Neural cell (in vitro differentiated cells): ENCODE data around the gene PCGF1.

ENCODE experiments used
- CTCF ChIP-seq: fragments of 450-650 bp; IDR thresholded peaks from 2 replicates; pipeline ENCODE4 v1.5.1; 2014; ENCODE audit warnings: antibody characterized with exemption, mild to moderate bottlenecking, moderate library complexity; ENCODE audit not compliant: poor library complexity, severe bottlenecking
- EP300 ChIP-seq: fragments of 450-650 bp; conservative IDR thresholded peaks from 2 replicates; pipeline ENCODE4 v1.6.1; 2014; ENCODE audit warnings: antibody characterized with exemption, mild to moderate bottlenecking, moderate library complexity; ENCODE audit not compliant: poor library complexity, severe bottlenecking
- EZH2 ChIP-seq: fragments of 200-600, 300-800 bp; shearing (Covaris generic), sonication (generic); IDR thresholded peaks from 2 replicates; pipeline ENCODE4 v1.6.1; 2014; ENCODE audit warnings: antibody characterized with exemption, low read length, borderline replicate concordance, mild to moderate bottlenecking; ENCODE audit not compliant: insufficient read depth, poor library complexity, severe bottlenecking
- POLR2AphosphoS5 ChIP-seq: IDR thresholded peaks from 2 replicates; pipeline ENCODE4 v1.6.1; 2012
- TAF1 ChIP-seq: IDR thresholded peaks from 2 replicates; pipeline ENCODE4 v1.6.1; 2012; ENCODE audit warnings: low read depth

GRCh38 chr2:74458938-74459363 is 48.5 kb downstream of the PCGF1 start:
- TF ChIP-seq EZH2 = no peak
- no peak for TF ChIP-seq EP300
- TF ChIP-seq CTCF = no peak
- no peak for TF ChIP-seq TAF1
- no peak for TF ChIP-seq POLR2AphosphoS5
